ENCODE data around the gene GPC3.

- TF ChIP-seq REST (IDR thresholded peaks at IDR 0.05) (no peak), ZSCAN20 (CRISPR knock-in tag; IDR thresholded peaks at IDR 0.05) (no peak), CTCF (IDR thresholded peaks at IDR 0.05) (no peak), MAX (IDR thresholded peaks at IDR 0.05) (no peak), PBX3 (IDR thresholded peaks at IDR 0.05) (no peak), ATOH8 (CRISPR knock-in tag; IDR thresholded peaks at IDR 0.05; ENCODE audit: low read depth) (no peak), POLR2A (IDR thresholded peaks at IDR 0.05; ENCODE audit: low read length) (no peak), EP300 (IDR thresholded peaks at IDR 0.05) (no peak)
Observed at GRCh38 chrX:133918361-133918771, 67.0 kb downstream of the GPC3 start.
